ENCODE results near the gene RFC4.

Gene RFC4

DNA sequence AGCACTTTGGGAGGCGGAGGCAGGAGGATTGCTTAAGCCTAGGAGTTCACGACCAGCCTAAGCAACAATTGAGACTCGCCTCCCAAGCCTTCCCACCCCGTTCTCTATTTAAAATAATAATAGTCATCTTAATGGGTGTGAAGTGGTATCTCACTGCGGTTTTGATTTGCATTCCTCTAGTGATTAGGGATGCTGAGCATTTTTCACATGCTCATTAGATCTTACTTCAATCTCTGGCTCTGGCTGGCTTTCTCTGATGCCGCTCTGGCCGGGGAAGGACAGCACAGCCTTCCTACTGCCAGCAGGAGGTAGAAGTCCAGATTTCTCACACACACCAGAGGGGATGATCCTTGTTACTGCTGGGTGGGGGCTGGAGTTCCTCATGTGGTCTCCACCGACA, 30.3 kb downstream of the RFC4 start:
- TF ChIP-seq, protein P1, sequence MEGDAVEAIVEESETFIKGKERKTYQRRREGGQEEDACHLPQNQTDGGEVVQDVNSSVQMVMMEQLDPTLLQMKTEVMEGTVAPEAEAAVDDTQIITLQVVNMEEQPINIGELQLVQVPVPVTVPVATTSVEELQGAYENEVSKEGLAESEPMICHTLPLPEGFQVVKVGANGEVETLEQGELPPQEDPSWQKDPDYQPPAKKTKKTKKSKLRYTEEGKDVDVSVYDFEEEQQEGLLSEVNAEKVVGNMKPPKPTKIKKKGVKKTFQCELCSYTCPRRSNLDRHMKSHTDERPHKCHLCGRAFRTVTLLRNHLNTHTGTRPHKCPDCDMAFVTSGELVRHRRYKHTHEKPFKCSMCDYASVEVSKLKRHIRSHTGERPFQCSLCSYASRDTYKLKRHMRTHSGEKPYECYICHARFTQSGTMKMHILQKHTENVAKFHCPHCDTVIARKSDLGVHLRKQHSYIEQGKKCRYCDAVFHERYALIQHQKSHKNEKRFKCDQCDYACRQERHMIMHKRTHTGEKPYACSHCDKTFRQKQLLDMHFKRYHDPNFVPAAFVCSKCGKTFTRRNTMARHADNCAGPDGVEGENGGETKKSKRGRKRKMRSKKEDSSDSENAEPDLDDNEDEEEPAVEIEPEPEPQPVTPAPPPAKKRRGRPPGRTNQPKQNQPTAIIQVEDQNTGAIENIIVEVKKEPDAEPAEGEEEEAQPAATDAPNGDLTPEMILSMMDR (IDR thresholded peaks at IDR 0.05; ENCODE audit: insufficient read depth, low read depth, low read length, missing control alignments) = no peak
- no peak for DNase-seq (ENCODE audit: low read depth)
- H3K4me3 ChIP-seq (ENCODE audit: low read depth, low read length) = no peak overlapping the region

DNA sequence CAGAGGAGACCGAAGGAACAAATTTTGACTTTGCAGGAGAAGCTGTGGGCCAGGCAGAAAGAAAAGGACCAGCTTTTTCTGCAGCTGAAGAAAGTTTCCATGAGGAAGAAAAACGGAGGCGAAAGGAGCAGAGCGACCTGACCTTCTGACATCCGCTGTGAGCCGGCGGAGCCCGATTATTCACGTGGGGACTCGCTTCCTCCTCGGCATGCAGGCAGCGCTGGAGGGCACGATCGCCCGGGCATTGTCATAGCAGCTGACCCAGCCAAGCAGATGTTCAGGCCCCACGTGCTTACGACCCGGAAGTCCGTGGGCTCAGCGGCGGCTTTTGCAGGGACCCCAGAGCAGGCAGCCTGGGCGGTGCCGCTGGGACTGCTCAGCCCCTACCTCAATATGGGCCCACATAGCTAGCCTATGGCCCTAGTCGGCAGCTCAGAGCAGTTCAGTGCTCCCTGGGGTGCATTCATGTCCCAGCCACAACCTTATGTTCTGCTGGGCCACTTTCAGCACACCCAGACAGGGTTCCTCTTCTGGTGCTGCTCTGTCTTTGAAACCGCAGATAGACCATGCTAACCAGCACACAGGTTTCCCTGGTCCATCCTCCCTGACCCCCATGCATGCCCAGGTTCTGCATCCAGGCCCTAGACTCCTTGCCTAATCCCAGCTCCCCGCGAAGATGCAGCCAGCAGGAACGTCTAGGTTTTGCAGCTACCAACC, 33.4 kb downstream of the RFC4 start:
- DNase-seq (ENCODE audit: low read depth) = peak; percentile 90
- TF ChIP-seq, protein P1 (IDR thresholded peaks at IDR 0.05; ENCODE audit: insufficient read depth, low read depth, low read length, missing control alignments) = no peak
- H3K4me3 ChIP-seq (ENCODE audit: low read depth, low read length) = peak overlapping the region; percentile 54

DNA sequence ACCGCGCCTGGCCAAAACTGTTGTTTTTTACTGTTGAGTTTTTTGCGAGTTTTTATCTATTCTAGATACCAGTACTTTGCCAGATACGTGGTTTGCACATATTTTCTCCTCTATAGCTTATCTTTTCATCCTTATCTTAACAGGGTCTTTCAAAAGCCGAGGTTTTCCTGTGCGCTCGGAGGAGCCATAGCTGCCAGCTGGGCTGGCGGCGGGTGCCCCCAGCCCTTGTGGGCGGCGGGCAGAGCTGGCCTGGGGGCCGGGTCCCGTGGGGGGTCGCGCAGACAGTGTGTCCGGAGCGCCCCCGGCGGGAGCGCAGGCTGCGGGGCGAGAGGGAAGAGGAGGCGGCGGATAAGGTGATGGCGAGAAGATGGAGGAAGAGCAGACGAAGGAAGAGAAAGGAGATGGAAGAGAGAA, 34.0 kb downstream of the RFC4 start:
- no peak for DNase-seq (ENCODE audit: low read depth)
- TF ChIP-seq, protein P1 (IDR thresholded peaks at IDR 0.05; ENCODE audit: insufficient read depth, low read depth, low read length, missing control alignments) = no peak
- H3K4me3 ChIP-seq (ENCODE audit: low read depth, low read length) = peak overlapping the region; percentile 54

DNA sequence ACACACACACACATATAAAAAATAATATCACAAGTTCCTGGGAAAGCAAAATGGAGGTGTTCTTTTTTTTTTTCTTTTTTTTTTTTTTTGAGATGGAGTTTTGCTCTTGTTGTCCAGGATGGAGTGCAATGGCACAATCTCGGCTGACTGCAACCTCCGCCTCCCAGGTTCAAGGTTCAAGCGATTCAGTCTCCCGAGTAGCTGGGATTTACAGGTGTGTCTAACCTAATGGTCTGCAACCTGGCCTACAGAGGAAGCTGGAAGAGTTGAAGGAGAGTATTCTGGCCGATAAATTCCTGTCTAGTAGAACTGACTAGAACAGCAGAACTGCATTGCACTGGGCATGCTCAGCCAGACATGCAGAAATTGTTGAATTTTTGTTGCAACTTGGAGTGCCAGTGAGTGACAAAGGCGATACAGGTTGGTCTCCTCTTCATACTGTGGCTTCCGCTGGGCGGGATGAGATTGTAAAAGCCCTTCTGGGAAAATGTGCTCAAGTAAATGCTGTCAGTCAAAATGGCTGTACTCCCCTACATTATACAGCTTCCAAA, 45.3 kb downstream of the RFC4 start:
- TF ChIP-seq, protein P1 (IDR thresholded peaks at IDR 0.05; ENCODE audit: insufficient read depth, low read depth, low read length, missing control alignments) = no peak
- no peak for DNase-seq (ENCODE audit: low read depth)
- no peak overlapping the region for H3K4me3 ChIP-seq (ENCODE audit: low read depth, low read length)

DNA sequence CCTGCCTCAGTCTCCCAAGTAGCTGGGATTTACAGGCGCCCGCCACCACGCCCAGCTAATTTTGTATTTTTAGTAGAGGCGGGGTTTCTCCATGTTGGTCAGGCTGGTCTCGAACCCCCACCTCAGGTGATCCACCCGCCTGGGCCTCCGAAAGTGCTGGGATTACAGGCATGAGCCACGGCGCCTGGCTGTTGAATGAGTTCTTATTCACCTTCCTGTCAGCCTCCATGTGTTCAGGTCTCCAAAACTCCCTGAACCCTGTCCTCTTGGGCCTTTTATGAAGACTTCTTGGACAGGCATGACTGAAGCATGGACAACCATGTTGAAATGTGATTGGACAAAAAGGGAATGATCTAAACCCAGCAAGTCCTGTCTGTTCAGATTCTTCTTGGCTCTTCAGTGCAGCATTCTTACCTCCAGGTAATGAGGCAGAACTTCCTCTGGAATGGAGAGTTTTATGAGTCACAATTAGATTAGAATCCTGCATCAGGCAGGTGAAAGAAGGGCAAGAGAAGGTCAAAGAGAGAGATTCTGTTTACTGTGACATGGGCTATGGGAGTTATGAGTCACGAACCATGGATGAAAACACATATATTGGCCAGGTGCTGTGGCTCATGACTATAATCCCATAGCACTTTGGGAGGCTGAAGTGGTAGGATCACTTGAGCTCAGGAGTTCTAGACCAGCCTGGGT, 46.0 kb downstream of the RFC4 start:
- no peak overlapping the region for H3K4me3 ChIP-seq (ENCODE audit: low read depth, low read length)
- TF ChIP-seq, protein P1 (IDR thresholded peaks at IDR 0.05; ENCODE audit: insufficient read depth, low read depth, low read length, missing control alignments) = no peak
- DNase-seq (ENCODE audit: low read depth) = no peak

DNA sequence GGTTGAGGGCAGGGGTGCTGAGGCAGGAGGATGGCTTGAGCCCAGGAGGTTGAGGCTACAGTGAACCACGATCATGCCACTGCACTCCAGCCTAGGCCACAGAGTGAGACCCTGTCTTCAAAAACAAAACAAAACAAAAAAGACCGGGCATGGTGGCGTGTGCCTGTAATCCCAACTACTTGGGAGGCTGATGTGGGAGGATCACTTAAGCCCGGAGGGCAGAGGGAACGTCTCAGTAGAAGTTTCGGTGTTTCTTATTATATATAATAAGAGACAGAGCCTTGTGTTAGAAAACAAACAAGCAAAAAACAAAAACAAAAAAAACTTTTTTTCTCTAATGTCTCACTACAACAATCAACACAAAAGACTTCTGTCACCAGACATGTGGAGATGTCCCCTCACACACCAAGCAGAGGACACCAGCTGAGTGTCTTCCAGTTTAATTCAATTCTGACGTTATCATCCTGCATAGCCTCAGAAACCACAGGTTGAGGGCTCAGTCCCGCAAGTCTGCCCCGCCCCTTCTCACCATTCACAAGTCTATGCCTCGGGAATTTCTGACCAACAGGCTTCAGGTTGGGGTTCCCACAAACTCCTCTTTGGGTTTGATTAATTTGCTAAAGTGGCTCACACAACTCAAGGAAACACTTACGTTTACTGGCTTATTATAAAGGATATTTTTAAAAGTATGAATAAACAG, 46.9 kb downstream of the RFC4 start:
- no peak overlapping the region for H3K4me3 ChIP-seq (ENCODE audit: low read depth, low read length)
- TF ChIP-seq, protein P1 (IDR thresholded peaks at IDR 0.05; ENCODE audit: insufficient read depth, low read depth, low read length, missing control alignments) = no peak
- no peak for DNase-seq (ENCODE audit: low read depth)
